HCT116 (cell line): ENCODE measurements around the gene ABI1. TPM values are rescaled to one million over a fixed set of nuclear protein-coding genes. Genes with fewer than 3 reads are reported as not detected.

Experiments
- ATAC-seq: fragments of 200-7000 bp; cut with Tn5 transposase; 2 replicates; pipeline ENCODE4 v1.9.1; 2020; ENCODE audit warnings: mild to moderate bottlenecking, moderate library complexity
- BruUV-seq: library from RNA; stranded (reverse); fragments of 400-500 nt; replicated peaks from 2 replicates; lab custom pipeline; 2021; lab: Mats Ljungman, UMichigan
- CTCF ChIA-PET: fragments of 300-600 bp; sonication (Branson Sonifier 250); formaldehyde crosslinking; loops from one replicate; lab custom pipeline; 2021; ENCODE audit warnings: antibody characterized with exemption; lab: Charles Lee
- POLR2A ChIA-PET: fragments of 300-600, 350-600 bp; sonication (Branson Sonifier 250); formaldehyde crosslinking; loops from one replicate; lab custom pipeline; 2021; ENCODE audit warnings: antibody characterized with exemption; lab: Charles Lee
- RAD21 ChIA-PET, 2 experiments: fragments of 300-600 bp; sonication (Branson Sonifier 250); formaldehyde crosslinking; loops; one replicate each; lab custom pipeline; 2023; ENCODE audit warnings: low total read pairs in 2 of 2; ENCODE audit not compliant: uncharacterized antibody in 2 of 2, unreplicated experiment in 2 of 2, low non-redundant PET in 1 of 2; lab: Charles Lee
- DNase-seq: peaks from one replicate; pipeline ENCODE4 v3.0.0-alpha.2; 2010; ENCODE audit warnings: low read depth, low spot score
- H2AFZ ChIP-seq: fragments of 200-600 bp; shearing (Covaris generic), sonication (generic); 2 replicates; pipeline ENCODE4 v1.6.1; 2017; ENCODE audit warnings: low read depth, mixed run types, mixed read lengths, antibody characterized with exemption, low read length; ENCODE audit not compliant: poor library complexity, severe bottlenecking
- H3K27ac ChIP-seq: 2 replicates; pipeline ENCODE4 v1.5.1; 2012; ENCODE audit warnings: low read depth, low read length
- H3K27me3 ChIP-seq: fragments of 200-600 bp; sonication (generic); 2 replicates; pipeline ENCODE4 v1.6.1; 2016; ENCODE audit warnings: mixed run types, low read length, mixed read lengths; ENCODE audit not compliant: insufficient read depth
- H3K36me3 ChIP-seq, 2 experiments: fragments of 200-500 bp in 1 of 2; fragments of 200-600 bp in 1 of 2; sonication (Bioruptor generic) in 1 of 2; sonication (generic) in 1 of 2; 2 replicates each; pipeline versions ENCODE4 v1.5.1 to v1.6.1; 2014 to 2016; ENCODE audit warnings: low read length in 2 of 2, inconsistent platforms in 1 of 2, mixed read lengths in 1 of 2, mixed run types in 1 of 2; ENCODE audit not compliant: insufficient read depth in 2 of 2, control insufficient read depth in 1 of 2
- H3K4me1 ChIP-seq, 2 experiments: fragments of 200-600 bp in 1 of 2; sonication (generic) in 1 of 2; 2 replicates each; pipeline versions ENCODE4 v1.5.1 to v1.6.1; 2012 to 2017; ENCODE audit warnings: low read length in 2 of 2, inconsistent platforms in 1 of 2, mild to moderate bottlenecking in 1 of 2, mixed read lengths in 1 of 2, mixed run types in 1 of 2, moderate library complexity in 1 of 2; ENCODE audit not compliant: insufficient read depth in 2 of 2, control insufficient read depth in 1 of 2
- H3K4me2 ChIP-seq: fragments of 200-600 bp; sonication (generic); 2 replicates; pipeline ENCODE4 v1.6.1; 2017; ENCODE audit warnings: mixed run types, low read length, mixed read lengths
- H3K4me3 ChIP-seq, 2 experiments: fragments of 200-600 bp in 1 of 2; sonication (generic) in 1 of 2; replicated peaks in 1 of 2; 2 replicates each; pipeline ENCODE4 v1.5.1; 2011 to 2016; ENCODE audit warnings: low read length in 2 of 2, control low read depth in 1 of 2, low read depth in 1 of 2, mild to moderate bottlenecking in 1 of 2, mixed read lengths in 1 of 2, mixed run types in 1 of 2
- H3K79me2 ChIP-seq: fragments of 200-600 bp; sonication (generic); 2 replicates; pipeline ENCODE4 v1.6.1; 2017; ENCODE audit warnings: mild to moderate bottlenecking, mixed run types, low read length, moderate library complexity, mixed read lengths; ENCODE audit not compliant: insufficient read depth
- H3K9ac ChIP-seq: fragments of 200-600 bp; sonication (generic); 2 replicates; pipeline ENCODE4 v1.6.1; 2016; ENCODE audit warnings: low read length, mixed read lengths
- H3K9me2 ChIP-seq: fragments of 200-600 bp; sonication (generic), shearing (Covaris generic); 2 replicates; pipeline ENCODE4 v1.6.1; 2017; ENCODE audit warnings: mixed run types, mild to moderate bottlenecking, moderate library complexity; ENCODE audit not compliant: insufficient read depth
- H3K9me3 ChIP-seq, 2 experiments: fragments of 200-500 bp in 1 of 2; fragments of 200-600 bp in 1 of 2; sonication (Bioruptor generic) in 1 of 2; sonication (generic) in 1 of 2; 2 replicates each; pipeline ENCODE4 v1.6.1; 2014 to 2017; ENCODE audit warnings: low read length in 2 of 2, mixed read lengths in 2 of 2, inconsistent platforms in 1 of 2, low read depth in 1 of 2, mild to moderate bottlenecking in 1 of 2, mixed run types in 1 of 2, moderate library complexity in 1 of 2; ENCODE audit not compliant: control insufficient read depth in 1 of 2, insufficient read depth in 1 of 2
- H4K20me1 ChIP-seq: fragments of 200-600 bp; sonication (generic), shearing (Covaris generic); 2 replicates; pipeline ENCODE4 v1.6.1; 2017; ENCODE audit warnings: mixed run types, mild to moderate bottlenecking, moderate library complexity; ENCODE audit not compliant: insufficient read depth
- ATF3 ChIP-seq: IDR thresholded peaks from 2 replicates; pipeline ENCODE4 v1.6.1; 2012
- CBX3 ChIP-seq: IDR thresholded peaks from 2 replicates; pipeline ENCODE4 v1.6.1; 2012; ENCODE audit warnings: low read depth
- CTCF ChIP-seq, 3 experiments: fragments of 200-600 bp in 1 of 3; sonication (generic) in 1 of 3; IDR thresholded peaks in 2 of 3; conservative IDR thresholded peaks in 1 of 3; 2 replicates each; pipeline ENCODE4 v1.5.1; 2012 to 2017; ENCODE audit warnings: low read depth in 2 of 3, low read length in 2 of 3, antibody characterized with exemption in 1 of 3, borderline replicate concordance in 1 of 3, control low read depth in 1 of 3, mild to moderate bottlenecking in 1 of 3, mixed read lengths in 1 of 3, mixed run types in 1 of 3, moderate library complexity in 1 of 3; ENCODE audit not compliant: insufficient read depth in 1 of 3
- EGR1 ChIP-seq: IDR thresholded peaks from 2 replicates; pipeline ENCODE4 v1.6.1; 2012; ENCODE audit warnings: low read depth
- EZH2 ChIP-seq: fragments of 200-600 bp; sonication (generic); IDR thresholded peaks from 2 replicates; pipeline ENCODE4 v1.6.1; 2017; ENCODE audit warnings: antibody characterized with exemption, mixed run types
- JUND ChIP-seq: IDR thresholded peaks from 2 replicates; pipeline ENCODE4 v1.6.1; 2012
- MAX ChIP-seq: IDR thresholded peaks from 2 replicates; pipeline ENCODE4 v1.6.1; 2012
- POLR2A ChIP-seq: IDR thresholded peaks from 2 replicates; pipeline ENCODE4 v1.7.0; 2011; ENCODE audit warnings: borderline replicate concordance; ENCODE audit not compliant: insufficient read depth, insufficient read length; ENCODE audit errors: extremely low read depth
- POLR2AphosphoS5 ChIP-seq: IDR thresholded peaks from 2 replicates; pipeline ENCODE4 v1.6.1; 2011; ENCODE audit warnings: mild to moderate bottlenecking, low read depth, low read length, moderate library complexity
- RAD21 ChIP-seq: IDR thresholded peaks from 2 replicates; pipeline ENCODE4 v1.6.1; 2012; ENCODE audit warnings: low read depth, mild to moderate bottlenecking
- SP1 ChIP-seq: IDR thresholded peaks from 2 replicates; pipeline ENCODE4 v1.6.1; 2012; ENCODE audit warnings: low read depth
- SRF ChIP-seq: IDR thresholded peaks from 2 replicates; pipeline ENCODE4 v1.6.1; 2012; ENCODE audit warnings: low read depth
- TCF7L2 ChIP-seq: IDR thresholded peaks from 2 replicates; pipeline ENCODE4 v1.7.0; 2011; ENCODE audit warnings: borderline replicate concordance, inconsistent platforms; ENCODE audit not compliant: insufficient read depth, insufficient read length; ENCODE audit errors: extremely low read depth
- ZBTB33 ChIP-seq: IDR thresholded peaks from 2 replicates; pipeline ENCODE4 v1.6.1; 2011; ENCODE audit warnings: mild to moderate bottlenecking, low read length, moderate library complexity; ENCODE audit not compliant: insufficient replicate concordance; ENCODE audit errors: extremely low read depth
- ZFX ChIP-seq: fragments of 450-650 bp; IDR thresholded peaks from 2 replicates; pipeline ENCODE4 v1.6.1; 2017
- ZNF274 ChIP-seq: fragments of 200-500 bp; sonication (Bioruptor generic); IDR thresholded peaks from 2 replicates; pipeline ENCODE4 v1.6.1; 2014; ENCODE audit warnings: mild to moderate bottlenecking, low read depth, low read length, inconsistent platforms
- intact Hi-C: fragments of 100-400 bp; cut with micrococcal nuclease; formaldehyde crosslinking; loops from 2 replicates; pipeline ENCODE4 v1.10.0; 2022
- total RNA-seq: library from RNA; stranded (reverse); gene quantifications from one replicate; pipeline ENCODE4 v1.2.1, GENCODE V29; 2021; ENCODE audit not compliant: unreplicated experiment

The ABI1 gene
- total RNA-seq, 1 experiment from 2014 or later: 34.8 TPM

- TF ChIP-seq ZBTB33: no peak
- TF ChIP-seq CBX3: no peak
- no peak for TF ChIP-seq TCF7L2
- TF ChIP-seq EZH2: no peak
- no peak for TF ChIP-seq EGR1
- no peak for TF ChIP-seq SP1
- no peak for TF ChIP-seq ATF3
- no peak for TF ChIP-seq POLR2AphosphoS5
These were observed 117.7 kb downstream of the ABI1 start (continued) for GRCh38 chr10:26743091-26743490.

GRCh38 chr10:26741368-26741767, 119.4 kb downstream of the ABI1 start:
- H3K4me3 ChIP-seq: no peak overlapping the region
- no peak for ATAC-seq
- no TSS peak for BruUV-seq
- no peak overlapping the region for H3K4me2 ChIP-seq
- H3K27me3 ChIP-seq: no peaks in the 10 kb centered on the region
- 0 out of 2 replicates have a peak, but pooled peaks cover 4% of the 10 kb centered on the region for H3K79me2 ChIP-seq
- TF ChIP-seq POLR2AphosphoS5 (no peak), ZBTB33 (no peak), SRF (no peak), ZNF274 (no peak), CTCF (IDR thresholded peaks at IDR 0.05 in 2 of 3, conservative IDR thresholded peaks at IDR 0.05 in 1 of 3; ENCODE audit: borderline replicate concordance in 1 of 3, insufficient read depth in 1 of 3, low read depth in 2 of 3, low read length in 2 of 3) (no peak), RAD21 (no peak), JUND (no peak), ZFX (no peak), EZH2 (no peak), CBX3 (no peak), MAX (no peak), TCF7L2 (no peak), POLR2A (no peak), SP1 (no peak)
- H3K9me2 ChIP-seq: no peaks in the 10 kb centered on the region
- RAD21 ChIA-PET: no interaction called here
- H3K4me1 ChIP-seq: no peaks in the 10 kb centered on the region
- no peaks in the 10 kb centered on the region for H4K20me1 ChIP-seq
- POLR2A ChIA-PET: no interaction called here
- intact Hi-C loops: no loop called here
- H3K36me3 ChIP-seq: peaks cover 45 to 63% of the 10 kb centered on the region in 2 experiments
- H3K9ac ChIP-seq: no peak overlapping the region
- CTCF ChIA-PET: no interaction called here
- H3K9me3 ChIP-seq: no peaks in the 10 kb centered on the region
- no peak overlapping the region for H2AFZ ChIP-seq
- DNase-seq: no peak
- no peak overlapping the region for H3K27ac ChIP-seq
